H1 (cell line): ENCODE data around the gene MFAP3. TPM values are rescaled to one million over a fixed set of nuclear protein-coding genes. Genes with fewer than 3 reads are reported as not detected.

ENCODE experiments used
- POU5F1 ChIP-seq: IDR thresholded peaks from 2 replicates; pipeline ENCODE4 v1.6.1; 2011; ENCODE audit warnings: low read depth, mild to moderate bottlenecking, low read length, moderate library complexity
- SUZ12 ChIP-seq: fragments of 200-600 bp; sonication (generic); IDR thresholded peaks from 2 replicates; pipeline ENCODE4 v1.6.1; 2012; ENCODE audit warnings: mild to moderate bottlenecking, inconsistent platforms, low read length, moderate library complexity, mixed read lengths
- TAF1 ChIP-seq: IDR thresholded peaks from 2 replicates; pipeline ENCODE4 v1.6.1; 2011; ENCODE audit warnings: mild to moderate bottlenecking, low read depth, low read length
- TAF7 ChIP-seq: optimal IDR thresholded peaks from 2 replicates; pipeline ENCODE3; 2011; ENCODE audit warnings: low read depth, mild to moderate bottlenecking, inconsistent platforms, low read length, moderate library complexity, borderline replicate concordance
- polyA plus RNA-seq, 7 experiments: library from polyadenylated mRNA; depleted of rRNA in 3 of 7; stranded (reverse) in 5 of 7; unstranded in 2 of 7; fragments of >200 nt in 5 of 7; fragments of 200-250 nt in 2 of 7; gene quantifications; 1 replicate in 5 of 7; 2 replicates in 1 of 7; 4 replicates in 1 of 7; pipeline versions ENCODE4 v1.2.1 to v1.2.3, GENCODE V29; 2011 to 2013; ENCODE audit warnings: missing spikeins in 2 of 7, mixed read lengths in 2 of 7
- total RNA-seq: library from RNA; stranded (reverse); fragmentation: NEBNext Ultra II Directional; extraction: Animal tissue kit (Norgen Biotek cat#: 25700); gene quantifications from 2 replicates; pipeline ENCODE4 v1.2.1, GENCODE V29; 2021

The MFAP3 gene
- total and polyA plus RNA-seq, 2 of the 8 experiments (the other 6 are each of a cell fraction or from before 2014, with no cell fraction given), result 13.7 to 27.0 TPM

DNA sequence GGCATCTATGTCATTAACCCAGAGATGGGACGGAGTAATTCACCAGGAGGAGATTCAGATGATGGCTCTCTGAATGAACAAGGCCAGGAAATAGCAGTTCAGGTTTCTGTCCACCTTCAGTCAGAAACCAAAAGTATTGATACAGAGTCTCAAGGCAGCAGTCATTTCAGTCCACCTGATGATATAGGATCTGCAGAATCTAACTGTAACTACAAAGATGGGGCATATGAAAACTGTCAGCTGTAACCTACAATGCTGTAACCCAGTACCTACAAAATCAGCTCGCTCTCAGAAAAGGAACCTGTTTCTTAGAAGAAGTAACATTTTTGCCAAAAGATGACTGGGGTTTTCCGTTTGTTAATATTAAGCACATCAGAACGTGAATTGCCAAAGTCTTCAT, 14.7 kb downstream of the MFAP3 start (continued):
- TF ChIP-seq TAF1, result no peak
- TF ChIP-seq POU5F1, result no peak
- no peak for TF ChIP-seq SUZ12
- TF ChIP-seq TAF7, result no peak
